ENCODE measurements around the gene PTPN12.

PTPN12 gene

DNA sequence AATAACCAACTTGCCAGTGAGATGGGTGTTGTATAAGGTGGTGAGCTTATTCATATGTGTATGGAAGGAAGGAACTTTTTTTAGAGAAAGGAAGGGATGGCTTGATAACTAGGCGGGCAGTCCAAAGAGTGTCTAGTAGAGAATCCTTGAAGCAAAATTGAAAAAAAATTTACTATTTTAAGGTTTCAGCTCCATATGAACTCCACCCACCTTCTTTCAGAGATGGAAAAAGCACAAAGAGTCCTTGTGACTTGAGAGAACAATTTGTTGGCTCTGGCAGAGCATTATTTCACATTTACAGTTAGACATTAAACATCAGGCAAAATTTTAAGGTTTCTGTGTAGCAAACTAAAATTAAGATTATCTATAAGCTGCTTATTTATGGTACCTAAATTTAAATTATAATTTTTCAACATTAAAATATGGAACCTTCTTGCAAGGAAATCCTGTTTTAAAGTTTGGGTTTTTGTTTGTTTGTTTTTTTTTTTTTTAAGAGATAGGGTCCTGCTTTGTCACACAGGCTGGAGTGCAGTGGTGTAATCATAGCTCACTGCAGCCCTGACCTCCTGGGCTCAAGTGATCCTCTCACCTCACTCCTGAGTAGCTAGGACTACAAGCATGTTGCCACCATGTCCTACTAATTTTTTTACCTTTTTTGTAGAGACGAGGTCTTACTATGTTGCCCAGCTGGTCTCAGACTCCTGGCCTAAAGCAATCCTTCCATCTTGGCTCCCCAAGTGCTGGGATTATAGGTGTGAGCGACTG, 12.2 kb downstream of the PTPN12 start:
- Mint-ChIP-seq H3K4me1 (ENCODE audit: low read depth) (peaks cover 18% of the 10 kb centered on the region), H3K27ac (no peak overlapping the region), H3K27me3 (no peaks in the 10 kb centered on the region), H3K36me3 (ENCODE audit: low read depth) (no peaks in the 10 kb centered on the region), H3K4me3 (no peak overlapping the region), H3K9me3 (no peaks in the 10 kb centered on the region)
- DNase-seq = no peak

DNA sequence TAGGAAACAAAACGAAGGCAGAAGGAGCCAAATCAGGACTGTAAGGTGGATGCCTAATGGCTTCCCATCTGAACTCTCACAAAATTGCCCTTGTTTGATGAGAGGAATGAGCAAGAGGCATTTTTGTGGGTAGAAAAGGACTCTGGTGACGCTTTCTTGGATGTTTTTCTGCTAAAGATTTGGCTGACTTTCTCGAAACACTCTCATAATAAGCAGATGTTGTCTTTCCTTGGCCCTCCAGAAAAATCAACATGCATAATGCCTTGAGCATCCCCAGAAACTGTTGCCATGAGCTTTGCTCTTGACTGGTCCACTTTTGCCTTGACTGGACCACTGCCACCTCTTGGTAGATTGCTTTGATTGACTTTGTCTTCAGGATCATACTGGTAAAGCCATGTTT, 13.5 kb downstream of the PTPN12 start:
- Mint-ChIP-seq H3K27ac (no peak overlapping the region), H3K9me3 (no peaks in the 10 kb centered on the region), H3K4me3 (no peak overlapping the region), H3K27me3 (no peaks in the 10 kb centered on the region), H3K4me1 (ENCODE audit: low read depth) (peaks cover 17% of the 10 kb centered on the region), H3K36me3 (ENCODE audit: low read depth) (no peaks in the 10 kb centered on the region)
- no peak for DNase-seq

DNA sequence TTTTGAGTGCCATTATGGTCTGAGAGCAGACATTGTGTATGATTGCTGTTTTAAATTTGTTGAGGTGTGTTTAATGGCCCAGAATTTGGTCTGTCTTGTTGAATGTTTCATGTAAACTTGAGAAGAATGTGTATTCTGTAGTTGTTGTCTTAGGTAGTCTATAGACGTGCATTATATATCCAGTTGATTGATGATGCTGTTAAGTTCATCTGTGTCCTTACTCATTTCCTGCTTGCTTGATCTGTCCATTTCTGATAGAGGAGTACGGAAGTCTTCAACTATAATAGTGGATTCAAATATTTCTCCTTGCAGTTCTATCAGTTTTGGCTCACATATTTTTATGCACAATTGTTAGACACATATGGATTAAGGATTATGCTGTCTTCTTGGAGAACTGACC, 16.0 kb downstream of the PTPN12 start:
- Mint-ChIP-seq H3K27ac (no peak overlapping the region), H3K4me1 (ENCODE audit: low read depth) (peaks cover 13% of the 10 kb centered on the region), H3K9me3 (no peaks in the 10 kb centered on the region), H3K4me3 (no peak overlapping the region), H3K36me3 (ENCODE audit: low read depth) (no peaks in the 10 kb centered on the region), H3K27me3 (no peaks in the 10 kb centered on the region)
- no peak for DNase-seq

DNA sequence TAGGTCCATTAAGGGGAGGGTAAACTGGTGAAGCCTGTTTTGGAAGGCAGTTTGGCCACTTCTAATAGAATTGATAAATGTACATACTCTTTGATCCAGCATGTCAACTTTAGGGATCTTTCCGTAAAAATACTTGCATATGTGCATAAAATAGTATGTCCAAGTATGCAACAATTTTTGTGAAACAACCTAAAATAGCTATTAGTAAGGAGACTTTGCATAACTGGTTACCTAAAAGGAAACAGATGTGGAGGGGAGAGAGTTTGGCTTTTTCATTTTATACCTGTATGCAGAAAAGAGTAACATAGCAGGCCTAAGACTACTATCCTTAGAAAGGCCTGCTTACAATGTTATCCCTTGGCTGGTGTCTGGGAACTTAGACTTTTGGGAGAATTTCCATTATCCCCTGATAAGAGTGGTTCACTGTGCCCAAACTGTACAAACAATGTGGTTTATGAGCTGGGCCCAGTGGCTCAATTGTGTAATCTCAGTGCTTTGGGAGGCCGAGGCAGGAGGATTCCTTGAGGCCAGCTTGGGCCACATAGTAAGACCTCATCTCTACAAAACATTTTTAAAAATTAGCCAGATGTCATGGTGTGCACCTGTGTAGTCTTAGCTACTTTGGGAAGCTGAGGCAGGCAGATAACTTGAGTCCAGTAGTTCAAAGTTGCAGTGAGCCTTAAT, 21.3 kb downstream of the PTPN12 start:
- peaks cover 9% of the 10 kb centered on the region for H3K4me1 Mint-ChIP-seq (ENCODE audit: low read depth)
- H3K36me3 Mint-ChIP-seq (ENCODE audit: low read depth) = no peaks in the 10 kb centered on the region
- no peak overlapping the region for H3K4me3 Mint-ChIP-seq

DNA sequence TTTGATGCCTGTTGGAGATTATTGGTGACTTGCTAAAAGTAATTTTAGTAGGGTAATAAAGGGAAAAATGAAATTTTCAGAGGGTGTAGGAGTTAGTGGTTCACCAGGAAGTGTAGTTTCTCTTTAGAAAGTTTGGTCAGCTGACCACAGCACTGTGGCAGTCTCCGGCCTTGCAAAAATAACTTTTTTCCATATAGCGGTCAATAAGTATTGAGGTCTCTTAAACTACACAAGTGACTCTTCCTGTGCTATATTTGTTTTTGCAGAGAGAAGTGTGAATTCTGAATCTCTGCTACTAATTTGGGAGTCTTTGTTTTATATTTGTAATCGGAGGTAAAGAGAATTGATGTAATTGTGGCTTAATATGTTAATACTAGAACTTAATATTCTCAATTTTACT, 24.3 kb downstream of the PTPN12 start:
- no peak for DNase-seq
- peaks cover 6% of the 10 kb centered on the region for H3K4me1 Mint-ChIP-seq (ENCODE audit: low read depth)

More for the DNA sequence above, 21.3 kb downstream of the PTPN12 start:
- H3K27ac Mint-ChIP-seq = no peak overlapping the region
- no peaks in the 10 kb centered on the region for H3K27me3 Mint-ChIP-seq
- no peaks in the 10 kb centered on the region for H3K9me3 Mint-ChIP-seq
- DNase-seq = no peak

DNA sequence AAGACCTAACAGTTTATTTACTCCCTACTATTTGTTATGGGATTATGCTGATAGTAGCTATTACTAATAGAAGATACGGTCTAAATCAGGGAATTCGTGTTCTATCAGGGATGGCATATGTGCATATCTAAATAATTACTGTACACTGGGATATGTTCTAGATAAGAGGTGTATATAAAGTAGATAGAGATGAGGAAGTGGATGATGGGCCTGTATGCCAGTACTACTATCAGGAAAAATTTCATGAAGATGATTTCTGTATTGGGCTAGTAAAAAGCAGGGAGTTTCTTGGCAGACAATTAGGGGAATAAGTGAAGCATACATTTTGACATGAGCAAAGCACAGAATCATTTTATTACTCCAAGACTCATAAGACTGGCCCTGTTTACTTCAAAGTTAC, 26.2 kb downstream of the PTPN12 start:
- Mint-ChIP-seq H3K4me1 (ENCODE audit: low read depth) (peaks cover 6% of the 10 kb centered on the region), H3K27me3 (no peaks in the 10 kb centered on the region), H3K27ac (no peak overlapping the region), H3K36me3 (ENCODE audit: low read depth) (no peaks in the 10 kb centered on the region), H3K4me3 (no peak overlapping the region), H3K9me3 (no peaks in the 10 kb centered on the region)
- DNase-seq = no peak

More for the DNA sequence above, 24.3 kb downstream of the PTPN12 start:
- Mint-ChIP-seq H3K4me3 (no peak overlapping the region), H3K27ac (no peak overlapping the region), H3K9me3 (no peaks in the 10 kb centered on the region), H3K36me3 (ENCODE audit: low read depth) (no peaks in the 10 kb centered on the region), H3K27me3 (no peaks in the 10 kb centered on the region)

DNA sequence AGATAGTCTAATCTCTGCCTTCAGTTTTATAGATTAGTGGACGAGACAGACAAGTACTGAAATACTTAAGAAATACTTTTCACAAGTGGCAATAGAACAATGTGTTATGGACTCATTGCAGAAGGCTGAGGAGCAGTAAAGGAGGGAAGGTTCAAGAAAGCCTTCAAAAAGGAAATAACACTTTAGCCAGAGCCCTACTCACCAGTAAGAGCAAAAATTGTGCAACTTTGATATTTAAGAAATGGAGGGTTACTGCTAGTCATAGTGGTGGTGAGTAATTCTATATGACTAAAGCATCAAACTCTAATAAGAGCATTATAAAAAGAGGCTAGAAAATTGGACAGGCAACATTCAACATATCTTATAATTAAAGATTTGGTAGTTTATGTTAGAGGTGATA, 28.8 kb downstream of the PTPN12 start:
- Mint-ChIP-seq H3K4me1 (ENCODE audit: low read depth) (peaks cover 13% of the 10 kb centered on the region), H3K27ac (no peak overlapping the region), H3K36me3 (ENCODE audit: low read depth) (no peaks in the 10 kb centered on the region), H3K4me3 (no peak overlapping the region), H3K27me3 (no peaks in the 10 kb centered on the region), H3K9me3 (no peaks in the 10 kb centered on the region)
- DNase-seq = no peak

DNA sequence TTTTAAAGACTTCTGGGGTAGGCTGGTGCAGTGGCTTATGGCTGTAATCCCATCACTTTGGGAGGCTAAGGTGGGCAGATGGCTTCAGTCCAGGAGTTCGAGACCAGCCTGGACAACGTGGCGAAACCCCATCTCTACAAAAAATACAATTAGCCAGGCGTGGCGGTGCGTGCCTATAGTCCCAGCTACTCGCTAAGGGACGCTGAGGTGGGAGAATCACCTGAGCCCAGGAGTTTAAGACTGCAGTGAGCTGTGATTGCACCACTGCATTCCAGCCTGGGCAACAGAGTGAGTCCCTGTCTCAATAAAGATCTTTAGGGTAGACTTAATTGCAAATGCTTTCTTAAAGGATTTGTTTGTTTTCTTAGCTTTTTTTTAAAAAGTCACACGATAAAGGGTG, 29.3 kb downstream of the PTPN12 start:
- H3K27me3 Mint-ChIP-seq = no peaks in the 10 kb centered on the region

DNA sequence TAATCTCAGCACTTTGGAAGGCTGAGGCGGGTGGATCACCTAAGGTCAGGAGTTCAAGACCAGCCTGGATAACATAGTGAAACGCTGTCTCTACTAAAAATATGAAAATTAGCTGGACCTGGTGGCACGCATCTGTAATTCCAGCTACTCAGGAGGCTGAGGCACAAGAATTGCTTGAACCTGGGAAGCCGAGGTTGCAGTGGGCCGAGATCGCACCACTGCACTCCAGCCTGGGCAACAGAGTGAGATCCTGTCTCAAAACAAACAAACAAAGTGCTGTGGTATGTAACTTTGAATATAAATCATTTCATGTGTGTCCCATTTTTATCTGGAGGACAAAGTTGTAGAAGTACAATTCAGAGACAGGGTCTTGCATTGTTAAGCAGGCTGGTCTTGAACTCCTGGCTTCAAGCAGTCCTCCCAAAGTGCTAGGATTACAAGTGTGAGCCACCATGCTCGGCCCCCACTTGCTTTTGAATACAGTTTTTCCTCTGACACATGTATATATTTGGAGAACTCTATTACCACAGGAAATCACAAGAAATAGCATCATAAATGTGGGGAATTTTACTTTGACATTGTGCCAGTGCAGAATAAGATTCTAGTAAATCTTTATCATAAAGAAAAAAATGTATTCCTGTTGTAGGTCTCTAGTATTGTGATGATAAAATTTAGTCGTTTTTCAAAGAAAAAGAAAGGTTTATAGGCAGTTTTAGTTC, 32.6 kb downstream of the PTPN12 start:
- DNase-seq = no peak
- H3K9me3 Mint-ChIP-seq = no peaks in the 10 kb centered on the region
- H3K36me3 Mint-ChIP-seq (ENCODE audit: low read depth) = peaks cover 6% of the 10 kb centered on the region
- no peak overlapping the region for H3K4me3 Mint-ChIP-seq
- H3K4me1 Mint-ChIP-seq (ENCODE audit: low read depth) = peaks cover 7% of the 10 kb centered on the region
- no peaks in the 10 kb centered on the region for H3K27me3 Mint-ChIP-seq
- H3K27ac Mint-ChIP-seq = no peak overlapping the region

More for the DNA sequence above, 29.3 kb downstream of the PTPN12 start:
- H3K36me3 Mint-ChIP-seq (ENCODE audit: low read depth) = no peaks in the 10 kb centered on the region
- H3K9me3 Mint-ChIP-seq = no peaks in the 10 kb centered on the region
- H3K27ac Mint-ChIP-seq = no peak overlapping the region
- DNase-seq = no peak
- peaks cover 8% of the 10 kb centered on the region for H3K4me1 Mint-ChIP-seq (ENCODE audit: low read depth)
- H3K4me3 Mint-ChIP-seq = no peak overlapping the region

DNA sequence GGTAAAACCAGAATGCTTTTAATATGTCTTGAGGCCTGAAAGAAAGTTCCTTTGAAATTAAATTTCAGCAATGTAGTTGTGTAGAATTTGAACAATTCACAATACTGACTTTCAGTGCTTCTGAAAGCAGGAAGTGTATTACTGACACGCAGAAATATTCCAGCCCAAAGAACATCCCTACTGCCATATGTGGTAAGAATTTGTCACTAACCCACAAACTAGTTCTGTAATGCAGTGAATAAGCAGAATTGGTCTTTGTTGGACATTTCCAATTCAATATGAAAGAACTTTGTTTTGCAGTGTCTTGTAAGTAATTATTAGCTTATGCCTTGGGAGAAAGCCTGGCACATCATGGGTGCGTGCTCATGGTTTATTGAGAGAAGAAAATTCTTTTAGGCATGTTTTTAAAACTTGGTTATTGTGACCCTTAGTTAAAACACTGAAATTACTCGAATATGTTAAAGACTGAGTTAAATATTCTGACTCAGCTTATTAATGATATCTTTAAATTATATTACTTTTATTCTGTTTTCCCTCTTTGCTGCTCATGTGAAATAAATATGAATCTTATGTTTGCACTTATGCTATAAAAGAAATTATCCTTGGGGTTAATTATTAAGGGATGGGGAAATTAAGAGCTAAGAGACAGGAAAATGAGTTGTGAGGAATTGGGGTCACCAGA, 33.4 kb downstream of the PTPN12 start:
- Mint-ChIP-seq H3K27me3 (no peaks in the 10 kb centered on the region), H3K9me3 (no peaks in the 10 kb centered on the region), H3K36me3 (ENCODE audit: low read depth) (peaks cover 6% of the 10 kb centered on the region), H3K4me1 (ENCODE audit: low read depth) (peaks cover 7% of the 10 kb centered on the region), H3K4me3 (no peak overlapping the region), H3K27ac (no peak overlapping the region)
- DNase-seq = no peak

DNA sequence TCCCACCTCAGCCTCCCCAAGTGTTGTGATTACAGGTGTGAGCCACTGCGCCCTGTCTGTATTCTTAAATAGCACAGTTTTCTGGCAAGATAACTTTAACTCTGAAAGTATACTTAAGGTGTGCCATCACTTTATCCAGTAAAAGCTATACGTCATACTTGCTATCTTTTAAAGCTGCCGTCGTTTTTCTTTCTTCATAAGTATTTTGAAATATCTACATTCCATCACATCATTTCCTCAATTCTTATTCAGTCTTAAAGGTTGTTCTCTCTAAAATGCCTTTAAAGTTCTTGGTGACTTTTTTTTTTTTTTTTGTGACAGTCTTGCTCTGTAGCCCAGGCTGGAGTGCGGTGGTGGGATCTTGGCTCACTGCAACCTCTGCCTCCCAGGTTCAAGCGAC, 34.7 kb downstream of the PTPN12 start:
- Mint-ChIP-seq H3K36me3 (ENCODE audit: low read depth) (peaks cover 6% of the 10 kb centered on the region), H3K27me3 (no peaks in the 10 kb centered on the region), H3K4me1 (ENCODE audit: low read depth) (peaks cover 7% of the 10 kb centered on the region), H3K9me3 (no peaks in the 10 kb centered on the region), H3K4me3 (no peak overlapping the region), H3K27ac (no peak overlapping the region)
- DNase-seq = no peak

DNA sequence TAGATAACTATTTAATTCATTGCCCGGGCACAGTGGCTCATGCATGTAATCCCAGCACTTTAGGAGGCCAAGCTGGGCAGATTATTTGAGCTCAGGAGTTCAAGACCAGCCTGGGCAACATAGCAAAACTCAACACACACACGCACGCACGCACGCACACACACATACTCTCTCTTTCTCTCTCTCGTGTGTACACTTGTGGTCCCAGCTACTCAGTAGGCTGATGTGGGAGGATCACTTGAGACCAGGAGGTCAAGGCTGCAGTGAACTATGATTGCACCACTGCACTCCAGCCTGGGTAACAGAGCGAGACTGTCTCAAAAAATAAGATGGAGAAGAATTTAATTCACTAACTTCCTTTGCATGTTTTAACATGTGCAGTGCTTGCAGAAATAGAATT, 38.1 kb downstream of the PTPN12 start:
- H3K27me3 Mint-ChIP-seq = no peaks in the 10 kb centered on the region
- H3K9me3 Mint-ChIP-seq = no peaks in the 10 kb centered on the region
- H3K27ac Mint-ChIP-seq = no peak overlapping the region
- DNase-seq = no peak
- peaks cover 3% of the 10 kb centered on the region for H3K4me1 Mint-ChIP-seq (ENCODE audit: low read depth)
- peaks cover 7% of the 10 kb centered on the region for H3K36me3 Mint-ChIP-seq (ENCODE audit: low read depth)
- no peak overlapping the region for H3K4me3 Mint-ChIP-seq

DNA sequence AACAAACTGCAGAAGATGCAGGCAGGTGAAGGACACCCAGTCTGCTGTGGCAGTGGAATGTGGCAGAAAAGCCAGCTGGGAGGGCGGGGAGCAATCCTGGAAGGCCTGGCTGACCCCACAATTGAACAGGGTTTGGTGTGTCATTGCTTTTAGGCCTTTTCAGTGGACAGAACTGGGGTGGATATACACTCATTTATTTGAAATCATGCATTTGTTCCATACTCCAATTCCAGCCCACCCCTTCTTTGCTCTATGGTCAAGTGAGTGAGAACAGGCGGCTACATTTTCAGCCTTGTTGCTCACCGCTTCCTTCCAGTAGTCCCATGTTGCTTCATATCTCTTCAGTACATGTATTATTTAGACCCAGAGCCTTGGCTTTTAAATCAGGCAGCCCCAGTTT, 39.8 kb downstream of the PTPN12 start:
- H3K4me3 Mint-ChIP-seq = no peak overlapping the region

DNA sequence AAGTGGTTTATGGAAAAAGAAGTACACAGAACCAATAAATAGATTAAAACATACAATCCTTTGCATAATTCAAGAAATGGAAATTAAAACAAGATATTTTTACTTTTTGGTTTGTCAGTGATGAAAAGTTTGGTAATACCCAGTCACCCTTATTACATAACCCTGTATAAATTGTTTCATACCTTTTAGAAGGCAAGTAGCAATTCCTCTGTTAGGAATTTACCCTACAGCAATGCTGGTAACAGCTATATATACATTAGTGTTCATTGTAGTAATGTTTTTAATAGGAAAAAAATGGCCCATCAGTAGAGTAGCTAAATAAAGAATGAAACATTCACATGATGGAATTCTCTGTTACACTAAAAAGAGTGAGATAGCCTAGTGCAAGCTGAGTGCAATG, 42.7 kb downstream of the PTPN12 start:
- H3K4me3 Mint-ChIP-seq = no peak overlapping the region
- no peak for DNase-seq
- peaks cover 5% of the 10 kb centered on the region for H3K36me3 Mint-ChIP-seq (ENCODE audit: low read depth)
- no peak overlapping the region for H3K27ac Mint-ChIP-seq
- H3K27me3 Mint-ChIP-seq = no peaks in the 10 kb centered on the region
- no peaks in the 10 kb centered on the region for H3K9me3 Mint-ChIP-seq
- H3K4me1 Mint-ChIP-seq (ENCODE audit: low read depth) = no peaks in the 10 kb centered on the region

More for the DNA sequence above, 39.8 kb downstream of the PTPN12 start:
- no peaks in the 10 kb centered on the region for H3K4me1 Mint-ChIP-seq (ENCODE audit: low read depth)
- no peaks in the 10 kb centered on the region for H3K27me3 Mint-ChIP-seq
- no peaks in the 10 kb centered on the region for H3K9me3 Mint-ChIP-seq
- H3K36me3 Mint-ChIP-seq (ENCODE audit: low read depth) = peaks cover 11% of the 10 kb centered on the region
- no peak for DNase-seq
- H3K27ac Mint-ChIP-seq = no peak overlapping the region
